Pulmonary artery endothelial cell (primary cell): Measurements from ENCODE around the gene APOD. TPM values are rescaled to one million over a fixed set of nuclear protein-coding genes. Genes with fewer than 3 reads are reported as not detected.

Experiments
- DNase-seq: peaks from one replicate; pipeline ENCODE4 v3.0.0-alpha.2; 2011; ENCODE audit warnings: low read depth, low spot score
- total RNA-seq: library from RNA; depleted of rRNA; stranded (reverse); fragments of >200 nt; gene quantifications from 2 replicates; pipeline ENCODE4 v1.2.3, GENCODE V29; 2014

The APOD gene
- total RNA-seq, 1 donor from 2014 or later = 1.3 TPM

DNA sequence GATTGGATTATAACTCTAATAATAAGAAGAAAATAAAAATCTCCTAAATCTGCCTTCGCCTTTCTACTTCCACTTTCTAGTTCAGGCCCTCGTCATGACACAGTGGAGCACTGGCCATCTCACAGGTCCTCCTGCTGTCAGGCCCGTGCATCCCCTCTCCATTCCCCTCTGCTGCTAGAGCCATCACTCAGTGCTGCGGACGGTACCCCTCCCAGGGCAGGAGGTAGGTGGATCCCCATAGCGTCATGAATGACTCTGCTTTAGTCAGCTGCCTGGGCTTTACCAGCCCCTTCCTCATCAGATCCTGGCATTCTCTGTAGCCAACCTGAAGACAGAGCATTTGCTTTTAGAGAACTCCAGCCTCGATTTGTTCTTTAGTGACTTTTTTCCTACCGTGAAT, 28.6 kb downstream of the APOD start:
- DNase-seq = no peak

DNA sequence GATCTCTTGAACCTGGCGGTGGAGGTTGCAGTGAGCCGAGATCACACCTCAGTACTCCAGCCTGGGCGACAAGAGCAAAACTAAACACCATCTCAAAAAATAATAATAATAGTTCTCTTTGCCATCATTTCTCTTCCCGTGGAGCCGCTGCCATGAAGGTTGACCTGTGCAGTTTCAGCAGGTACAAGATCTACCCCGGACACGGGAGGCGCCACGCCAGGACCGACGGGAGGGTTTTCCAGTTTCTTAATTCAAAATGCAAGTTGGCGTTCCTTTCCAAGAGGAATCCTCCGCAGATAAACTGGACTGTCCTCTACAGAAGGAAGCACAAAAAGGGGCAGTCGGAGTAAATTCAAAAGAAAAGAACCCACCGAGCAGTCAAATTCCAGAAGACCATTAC, 29.3 kb downstream of the APOD start:
- DNase-seq = no peak

DNA sequence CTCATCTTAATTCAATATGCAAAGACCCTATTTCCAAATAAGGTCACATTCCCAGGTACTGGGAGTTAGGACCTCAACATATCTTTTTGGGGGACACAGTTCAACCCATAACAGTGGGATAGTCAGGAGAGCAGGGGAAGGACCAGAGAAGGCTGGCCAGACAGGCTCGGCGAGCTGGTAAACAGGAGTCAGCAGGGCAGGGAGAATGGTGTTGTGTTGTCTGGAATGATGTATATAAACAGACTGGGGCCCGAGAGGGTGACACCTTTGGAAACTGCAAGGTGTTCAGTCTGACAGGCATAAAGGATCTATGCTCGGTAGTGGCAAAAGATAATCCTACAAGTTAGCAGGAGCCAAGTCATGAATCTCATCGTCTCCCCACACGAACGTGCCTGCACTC, 30.5 kb downstream of the APOD start:
- no peak for DNase-seq

DNA sequence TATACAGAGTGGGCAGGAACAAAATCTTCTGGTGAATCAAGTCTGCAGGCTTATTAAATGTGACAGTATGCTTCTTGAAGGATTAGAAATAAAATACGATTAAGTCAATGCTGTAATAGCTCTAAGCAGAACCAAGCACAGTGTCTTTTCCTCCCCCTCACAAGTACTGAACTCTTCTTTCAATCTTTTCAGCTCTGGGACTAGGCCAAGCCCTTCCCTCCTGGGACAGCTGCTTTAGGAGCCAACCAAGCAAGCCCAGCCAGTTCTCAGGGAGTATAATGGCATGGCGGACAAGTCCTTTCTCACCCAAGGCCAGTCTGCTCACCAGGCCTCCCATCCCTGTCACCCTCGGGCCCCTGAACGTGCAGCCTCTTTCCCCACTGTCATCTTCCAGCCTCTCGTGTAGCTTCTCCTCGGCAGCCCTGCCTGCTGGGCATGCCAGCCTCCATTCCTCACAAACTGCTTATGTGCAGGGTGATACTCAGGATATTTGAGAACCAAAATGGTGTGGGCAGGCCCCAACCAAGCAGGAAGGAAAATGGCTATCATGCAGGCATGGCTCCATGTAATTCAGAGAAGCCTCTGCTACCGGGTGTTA, 32.3 kb downstream of the APOD start:
- no peak for DNase-seq

DNA sequence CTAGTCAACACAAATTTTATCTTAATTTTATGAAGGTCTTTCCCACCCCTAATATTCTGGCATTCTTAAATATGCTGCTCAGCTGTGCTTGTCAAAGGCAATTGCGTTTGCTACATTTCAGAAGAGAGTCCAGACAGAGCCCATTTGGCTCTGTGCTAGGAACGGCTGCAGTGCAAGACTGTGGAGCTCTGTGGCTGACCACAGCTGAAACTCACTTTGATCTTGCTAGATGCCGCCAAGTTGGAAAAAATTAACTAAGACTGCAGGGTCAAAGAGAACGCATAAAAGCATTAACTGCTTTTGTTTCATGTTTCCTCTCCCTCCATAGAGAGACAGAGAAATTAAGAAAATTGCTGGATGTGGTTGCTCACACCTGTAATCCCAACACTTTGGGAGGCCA, 33.0 kb downstream of the APOD start:
- no peak for DNase-seq

DNA sequence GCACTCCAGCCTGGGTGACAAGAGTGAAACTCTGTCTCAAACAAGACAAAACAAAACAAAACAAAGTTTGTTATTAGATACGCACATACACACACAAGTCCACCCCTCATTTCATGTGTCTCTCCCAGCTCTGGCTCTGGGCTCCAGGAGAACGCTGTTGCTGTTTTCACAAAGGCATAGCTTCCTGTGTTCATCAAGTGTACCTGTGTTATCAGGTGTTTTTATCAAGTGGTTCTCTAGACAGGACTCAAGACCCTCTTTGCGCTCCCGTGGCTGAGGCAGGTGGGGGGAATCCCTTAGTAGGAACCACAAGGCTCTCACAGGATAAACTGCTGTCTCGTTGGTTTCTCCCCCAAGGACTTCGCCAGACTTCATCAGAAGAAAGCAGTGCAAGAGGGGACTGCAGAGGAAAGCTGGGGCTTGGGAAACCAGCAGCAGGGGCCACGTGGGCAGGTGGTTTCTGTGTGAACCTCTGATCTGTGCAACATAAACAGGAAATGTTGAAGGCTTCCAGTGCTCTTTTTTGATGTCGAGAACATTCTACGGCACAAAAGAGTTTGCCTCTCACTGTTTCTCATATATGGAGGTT, 33.7 kb downstream of the APOD start:
- DNase-seq = no peak

DNA sequence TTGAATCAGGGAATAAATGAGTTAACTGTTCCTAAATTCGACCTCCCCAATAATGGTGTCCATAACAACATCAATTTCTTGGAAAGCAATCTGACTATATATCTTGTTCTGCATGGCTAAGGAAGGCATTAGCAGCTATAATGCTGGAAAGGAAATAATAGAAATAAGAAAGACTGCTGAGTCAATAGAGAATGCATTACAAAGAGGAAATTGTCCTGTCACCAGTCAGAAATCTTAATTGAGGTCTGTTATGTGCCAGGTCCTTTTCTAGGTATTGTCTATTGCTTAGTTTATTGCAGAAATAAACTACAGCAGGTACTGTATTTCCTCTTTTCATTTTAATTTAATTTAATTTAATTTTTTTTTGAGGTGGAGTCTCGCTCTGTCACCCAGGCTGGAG, 34.8 kb downstream of the APOD start:
- DNase-seq = no peak

DNA sequence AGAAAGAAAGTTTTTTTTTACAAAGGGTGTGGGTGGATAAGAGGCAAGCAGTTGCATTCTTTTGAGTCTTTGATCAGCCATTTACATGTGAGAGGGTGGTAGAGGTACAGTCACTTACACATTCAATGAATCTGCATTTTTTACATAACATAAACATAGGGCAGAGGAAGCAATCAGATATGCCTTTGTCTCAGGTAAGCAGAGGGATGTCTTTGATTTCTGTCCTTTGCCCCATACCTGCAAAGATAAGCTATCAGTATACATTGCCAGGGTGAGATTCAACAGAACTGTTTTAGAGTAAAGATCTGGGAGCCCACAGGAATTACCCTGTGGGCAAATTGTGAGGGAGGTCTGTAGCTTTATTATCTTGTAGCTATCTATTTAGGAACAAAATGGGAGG, 35.2 kb downstream of the APOD start:
- no peak for DNase-seq

DNA sequence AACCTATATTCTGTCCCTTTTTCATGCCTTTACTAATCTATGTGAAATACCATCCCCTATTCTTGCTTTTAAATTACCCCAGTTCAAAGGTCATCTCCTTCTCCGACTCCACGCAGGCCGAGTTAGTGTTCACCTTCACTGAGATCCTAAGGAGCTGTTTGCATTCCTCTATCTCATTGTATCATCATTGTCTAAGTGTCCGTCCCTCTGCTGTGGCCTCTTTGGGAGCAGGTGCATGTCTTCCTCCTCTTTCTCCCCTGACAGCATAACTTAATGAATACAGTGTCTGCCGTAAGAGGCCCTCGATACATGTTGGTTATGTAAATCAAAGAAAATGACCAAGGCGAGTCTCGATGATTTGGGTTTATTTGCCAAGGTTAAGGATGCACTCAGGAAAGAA, 35.7 kb downstream of the APOD start:
- no peak for DNase-seq

DNA sequence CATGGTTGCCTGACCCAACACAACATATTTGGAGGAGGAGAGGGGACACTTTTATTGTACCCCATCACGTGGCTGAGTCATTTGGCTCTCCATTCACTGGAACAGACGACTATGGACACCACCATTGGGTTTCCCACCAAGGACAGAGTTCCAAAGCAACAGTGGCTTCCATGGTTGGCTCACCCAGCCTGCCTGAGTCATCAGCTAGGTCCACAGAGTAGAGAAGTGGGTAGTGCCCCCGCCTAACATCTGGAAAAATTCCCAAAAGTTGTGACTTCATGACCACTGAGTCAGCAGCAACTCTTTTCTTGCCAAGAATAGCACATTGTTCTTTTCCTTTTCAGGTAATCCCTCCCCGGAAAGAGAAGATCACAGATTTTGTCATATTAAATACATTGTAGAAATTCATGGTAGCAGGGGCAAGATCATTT, 37.6 kb downstream of the APOD start:
- peak; percentile 22 for DNase-seq

DNA sequence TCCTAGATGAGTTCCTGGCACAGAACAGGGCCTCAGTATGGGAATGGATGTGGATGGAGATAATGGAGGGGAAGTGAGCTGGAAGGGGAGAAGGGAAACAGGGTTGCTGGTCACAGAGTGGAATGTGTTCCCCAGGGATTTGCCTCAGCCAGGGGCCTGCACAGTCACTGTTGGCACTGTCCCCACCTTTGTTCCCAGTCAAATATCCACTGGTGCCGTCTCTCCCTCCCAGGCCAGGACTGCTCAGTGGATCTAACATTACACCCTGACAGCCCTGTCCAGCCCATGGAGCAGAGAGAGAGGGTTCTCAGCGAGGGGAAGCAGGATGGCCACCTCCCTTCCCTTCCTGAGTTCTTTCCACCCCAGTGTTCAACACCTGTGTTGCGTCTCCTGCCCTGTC, 39.1 kb downstream of the APOD start:
- DNase-seq = no peak

DNA sequence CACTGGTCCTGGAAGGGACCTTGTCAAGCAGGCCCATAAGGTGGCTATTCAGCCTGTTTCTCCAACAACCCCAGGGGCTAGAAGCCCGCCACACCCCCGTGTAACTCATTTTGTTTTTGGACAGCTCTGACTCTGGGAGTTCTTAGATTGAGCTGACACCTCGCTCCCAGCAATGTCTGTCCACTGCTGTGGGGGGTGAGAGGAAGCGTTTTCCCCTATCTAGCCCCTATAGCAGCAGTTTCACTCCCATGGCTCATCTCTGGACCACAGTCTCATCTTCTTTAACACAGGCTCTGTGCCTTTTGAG, 39.6 kb downstream of the APOD start:
- DNase-seq = no peak

DNA sequence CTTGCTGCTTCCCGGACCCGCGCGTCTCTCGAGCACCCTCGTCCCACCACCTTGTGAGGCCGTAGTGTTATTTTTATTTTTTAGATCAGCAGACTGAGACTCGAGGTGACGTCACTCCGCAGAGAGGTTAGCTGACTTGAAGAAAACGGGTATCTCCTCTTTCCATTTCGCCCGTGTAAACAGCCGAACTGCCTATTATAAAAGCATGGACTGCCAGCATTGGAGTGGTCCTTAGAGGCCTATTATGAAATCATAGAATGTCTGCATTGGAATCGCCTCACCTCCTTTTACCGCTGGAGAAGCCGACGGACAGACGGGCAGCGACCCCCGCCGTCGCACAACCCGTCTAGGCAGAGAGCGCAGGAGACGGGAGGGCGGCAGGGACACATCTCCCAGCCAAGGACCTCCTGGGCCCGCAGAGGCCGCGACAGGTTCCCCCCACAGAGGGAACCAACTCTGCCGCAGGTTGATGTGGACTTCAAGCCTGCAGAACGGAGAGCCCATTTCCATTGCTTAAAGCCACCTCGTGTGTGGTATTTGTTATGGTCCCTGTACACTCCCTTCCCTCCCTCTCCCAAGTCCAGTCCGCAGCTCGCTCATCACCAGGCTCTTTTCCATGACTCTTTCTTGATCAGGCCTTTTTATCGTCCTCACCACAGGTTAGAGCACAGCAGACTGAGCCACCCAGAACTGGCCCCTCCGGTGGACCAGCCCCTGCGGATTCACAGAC, 40.1 kb downstream of the APOD start:
- no peak for DNase-seq

DNA sequence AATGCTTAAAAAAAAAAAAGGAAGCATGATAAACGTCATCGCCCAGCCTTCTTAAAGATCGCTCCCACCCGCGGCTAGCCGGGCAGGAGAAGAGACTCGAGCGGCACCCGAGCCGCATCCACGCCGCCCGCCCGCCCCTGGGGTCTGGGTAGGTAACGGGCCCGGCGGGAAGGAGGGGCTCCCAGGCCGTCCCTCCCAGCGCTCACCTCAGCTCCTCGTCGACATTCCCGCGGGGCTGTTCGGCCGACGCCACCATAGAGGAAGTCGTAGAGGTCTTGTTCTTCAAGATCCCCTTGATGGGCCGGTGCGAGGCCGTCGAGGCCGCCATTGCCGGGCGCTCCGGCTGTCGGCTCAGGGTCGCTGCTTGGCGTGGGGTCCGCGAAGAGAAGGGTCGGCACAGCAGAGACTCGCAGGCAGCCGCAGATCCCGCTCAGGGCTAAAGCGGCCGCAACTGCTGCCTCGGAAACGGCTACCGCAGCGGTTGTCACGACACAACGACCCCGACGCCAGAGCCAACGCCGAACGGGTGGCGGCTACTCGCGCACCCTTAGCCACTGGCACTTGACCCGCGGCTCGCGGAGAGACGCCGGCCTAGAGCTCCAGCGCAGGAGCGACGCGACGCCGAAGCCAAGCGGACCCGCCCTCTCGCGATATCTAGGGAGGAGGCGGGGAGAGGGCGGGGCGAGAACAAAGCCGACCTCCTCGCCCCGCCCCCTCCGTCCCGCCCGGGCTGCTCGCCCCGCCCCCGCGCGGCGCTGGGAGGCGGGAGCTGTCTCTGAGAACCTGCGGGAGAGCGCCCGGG, 40.8 kb downstream of the APOD start, which contains the start of gene PPP1R2:
PPP1R2 (minus strand) TSS at position 628 of the 802 bp plus-strand sequence; CDS start at position 328, 300 bp downstream.
- DNase-seq = peak; percentile 57

DNA sequence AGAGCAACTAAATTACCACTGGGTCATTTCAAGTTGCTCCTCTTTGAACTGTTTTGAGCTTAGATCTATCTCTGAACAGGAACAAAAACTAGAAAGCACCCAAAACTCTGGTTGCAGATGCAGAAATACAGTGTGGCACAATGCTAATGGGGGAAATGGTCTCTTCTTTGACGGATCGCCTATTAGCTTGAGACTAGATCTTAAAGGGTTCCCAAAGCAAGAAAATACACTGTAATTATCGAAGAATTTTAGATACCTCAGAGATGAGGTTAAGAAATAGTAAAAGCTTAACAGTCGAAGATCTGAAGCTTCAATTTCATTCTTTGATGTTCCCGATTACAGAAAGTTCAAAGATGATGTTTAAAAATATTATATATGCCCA, 41.4 kb downstream of the APOD start:
- DNase-seq = no peak

DNA sequence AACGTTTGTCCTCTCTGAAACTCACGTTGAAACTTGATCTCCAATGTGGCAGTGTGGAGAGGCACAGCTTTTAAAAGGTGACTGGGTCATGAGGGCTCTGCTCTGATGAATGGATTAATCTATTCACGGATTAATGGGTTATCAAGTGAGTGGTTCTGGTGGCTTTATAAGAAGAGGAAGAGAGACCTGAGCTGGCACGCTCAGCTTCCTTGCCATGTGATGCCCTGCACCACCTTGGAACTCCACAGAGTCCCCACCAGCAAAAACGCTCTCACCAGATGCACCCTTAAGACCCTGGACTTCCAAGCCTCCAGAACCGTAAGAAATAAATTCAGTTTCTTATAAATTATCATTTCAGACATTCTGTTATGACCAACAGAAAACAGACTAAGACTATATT, 43.2 kb downstream of the APOD start:
- DNase-seq = no peak

DNA sequence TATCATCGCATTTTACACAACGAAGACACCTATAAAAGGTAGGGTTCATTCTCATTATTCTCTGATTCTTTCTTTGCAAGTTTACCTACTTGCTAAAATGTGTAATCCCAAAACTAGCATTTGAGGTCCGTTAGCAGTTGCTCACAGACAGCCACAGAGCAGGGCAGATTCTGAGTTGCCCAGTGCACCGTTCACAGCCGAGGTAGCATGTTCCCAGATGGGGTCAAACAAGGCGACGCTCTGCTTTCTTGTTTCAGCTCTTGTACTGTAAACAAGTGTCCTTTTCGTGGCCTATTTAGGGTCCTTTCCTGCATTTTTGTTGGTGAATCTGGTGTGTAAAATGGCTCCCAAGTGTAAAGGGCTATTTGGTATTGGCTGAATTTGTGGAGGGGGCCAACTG, 43.7 kb downstream of the APOD start:
- no peak for DNase-seq

DNA sequence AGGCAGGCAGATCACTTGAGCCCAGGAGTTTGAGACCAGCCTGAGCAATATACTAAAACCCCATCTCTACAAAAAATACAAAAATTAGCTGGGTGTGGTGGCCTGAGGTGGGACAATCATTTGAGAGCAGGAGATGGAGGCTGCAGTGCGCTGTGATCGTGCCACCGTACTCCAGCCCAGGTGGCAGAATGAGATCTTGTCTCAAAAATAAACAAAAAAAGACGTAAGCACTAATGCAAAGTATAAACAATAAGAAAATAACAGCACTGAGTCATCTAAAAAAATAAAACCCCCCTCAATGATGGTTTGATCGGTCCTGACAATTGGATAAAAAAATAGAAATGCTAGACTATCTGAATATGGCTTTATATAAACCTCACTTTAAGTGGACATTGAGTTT, 44.3 kb downstream of the APOD start:
- no peak for DNase-seq

DNA sequence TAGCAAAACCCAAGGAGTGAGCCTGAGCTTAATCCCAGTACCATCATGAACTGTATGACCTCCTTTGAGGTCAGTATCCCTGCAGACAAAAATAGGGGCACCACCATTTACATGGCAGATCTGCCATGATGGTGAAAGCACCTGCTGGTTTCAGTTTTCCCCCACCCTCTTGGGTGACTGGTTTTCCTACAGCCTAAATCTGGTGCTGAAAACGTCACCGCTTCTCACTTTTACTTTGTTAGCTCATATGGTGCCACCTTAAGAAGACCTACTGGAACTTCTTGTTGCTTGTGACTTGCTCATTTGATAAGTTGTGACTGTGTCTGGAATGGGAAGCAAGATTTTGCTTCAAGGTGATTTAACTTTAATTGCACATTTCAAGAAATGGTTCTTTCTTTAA, 45.7 kb downstream of the APOD start:
- no peak for DNase-seq

DNA sequence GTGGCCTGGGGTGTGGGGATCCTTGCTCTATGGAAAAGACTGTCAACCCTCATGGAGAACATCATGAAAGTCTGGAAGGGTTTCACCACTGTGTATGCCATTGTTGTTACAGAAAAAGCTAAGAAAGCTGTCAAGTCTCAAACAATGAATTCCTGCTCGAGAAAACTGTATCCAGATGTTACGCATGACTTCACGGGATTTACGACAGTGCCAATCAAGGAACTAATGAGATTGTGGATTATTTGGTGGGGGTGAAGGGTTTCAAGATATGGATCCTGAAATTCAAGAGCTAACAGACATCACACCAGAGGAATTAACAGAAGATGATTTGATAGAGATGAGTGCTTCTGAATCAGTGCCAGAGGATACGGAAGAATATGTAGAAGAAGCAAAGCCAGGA, 48.4 kb downstream of the APOD start:
- no peak for DNase-seq

DNA sequence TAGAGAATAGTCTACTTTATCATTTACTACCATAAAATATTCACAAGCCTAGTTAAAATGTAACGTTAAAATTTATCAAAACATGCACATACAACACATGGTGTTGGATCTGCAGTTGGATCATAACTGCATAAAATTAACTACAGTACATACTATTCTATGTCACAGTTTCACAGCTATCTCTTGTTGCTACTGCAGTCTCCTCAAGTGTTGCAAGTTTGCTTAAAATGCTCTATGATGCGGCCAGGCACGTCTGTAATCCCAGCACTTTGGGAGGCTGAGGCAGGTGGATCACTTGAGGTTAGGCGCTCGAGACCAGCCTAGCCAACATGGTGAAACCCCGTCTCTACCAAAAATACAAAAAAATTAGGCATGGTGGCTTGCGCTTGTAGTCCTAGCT, 50.9 kb downstream of the APOD start:
- no peak for DNase-seq

DNA sequence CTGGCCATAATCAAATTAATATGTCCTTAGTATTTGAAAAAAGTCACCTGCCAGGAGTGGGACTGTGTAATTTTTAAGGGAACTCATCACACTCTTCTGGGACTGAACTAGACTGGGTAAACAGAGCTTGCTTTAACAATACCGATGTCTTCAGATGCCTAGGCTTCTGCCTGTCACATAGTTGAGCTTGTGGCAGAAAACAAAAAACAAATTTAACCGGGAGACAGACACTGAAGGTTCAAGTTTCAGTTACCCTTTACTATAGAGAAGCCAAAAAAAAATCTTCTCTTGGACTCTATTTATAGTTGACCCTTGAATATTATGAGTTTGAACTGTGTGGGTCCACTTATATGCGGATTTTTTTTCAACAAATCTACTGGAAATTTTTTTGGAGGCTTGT, 51.4 kb downstream of the APOD start:
- DNase-seq = no peak
